HUES6 (cell line): ENCODE measurements around the gene MYO7B.
"Not testable (repeated sequence)": the region's sequence is repeated elsewhere in the genome, so short reads cannot be mapped to it uniquely, and the experiment has no call there.

Source experiments
- H3K27ac ChIP-seq: 2 replicates; pipeline ENCODE4 v1.7.0; 2013; ENCODE audit warnings: low read depth, mild to moderate bottlenecking, low read length, inconsistent platforms
- H3K27me3 ChIP-seq: 2 replicates; pipeline ENCODE4 v1.6.1; 2013; ENCODE audit warnings: low read length; ENCODE audit not compliant: control insufficient read depth, insufficient read depth
- H3K36me3 ChIP-seq: 2 replicates; pipeline ENCODE4 v1.6.1; 2013; ENCODE audit warnings: low read length; ENCODE audit not compliant: control insufficient read depth, insufficient read depth
- H3K4me1 ChIP-seq: 2 replicates; pipeline ENCODE4 v1.6.1; 2013; ENCODE audit warnings: low read length; ENCODE audit not compliant: control insufficient read depth, insufficient read depth
- H3K4me3 ChIP-seq: 2 replicates; pipeline ENCODE4 v1.5.1; 2013; ENCODE audit warnings: low read depth, low read length
- H3K9ac ChIP-seq: one replicate; pipeline ENCODE4 v1.6.1; 2013; ENCODE audit warnings: mild to moderate bottlenecking, low read length
- H3K9me3 ChIP-seq: 2 replicates; pipeline ENCODE4 v1.6.1; 2013; ENCODE audit warnings: low read depth, low read length; ENCODE audit not compliant: control insufficient read depth, insufficient read depth

Gene MYO7B

DNA sequence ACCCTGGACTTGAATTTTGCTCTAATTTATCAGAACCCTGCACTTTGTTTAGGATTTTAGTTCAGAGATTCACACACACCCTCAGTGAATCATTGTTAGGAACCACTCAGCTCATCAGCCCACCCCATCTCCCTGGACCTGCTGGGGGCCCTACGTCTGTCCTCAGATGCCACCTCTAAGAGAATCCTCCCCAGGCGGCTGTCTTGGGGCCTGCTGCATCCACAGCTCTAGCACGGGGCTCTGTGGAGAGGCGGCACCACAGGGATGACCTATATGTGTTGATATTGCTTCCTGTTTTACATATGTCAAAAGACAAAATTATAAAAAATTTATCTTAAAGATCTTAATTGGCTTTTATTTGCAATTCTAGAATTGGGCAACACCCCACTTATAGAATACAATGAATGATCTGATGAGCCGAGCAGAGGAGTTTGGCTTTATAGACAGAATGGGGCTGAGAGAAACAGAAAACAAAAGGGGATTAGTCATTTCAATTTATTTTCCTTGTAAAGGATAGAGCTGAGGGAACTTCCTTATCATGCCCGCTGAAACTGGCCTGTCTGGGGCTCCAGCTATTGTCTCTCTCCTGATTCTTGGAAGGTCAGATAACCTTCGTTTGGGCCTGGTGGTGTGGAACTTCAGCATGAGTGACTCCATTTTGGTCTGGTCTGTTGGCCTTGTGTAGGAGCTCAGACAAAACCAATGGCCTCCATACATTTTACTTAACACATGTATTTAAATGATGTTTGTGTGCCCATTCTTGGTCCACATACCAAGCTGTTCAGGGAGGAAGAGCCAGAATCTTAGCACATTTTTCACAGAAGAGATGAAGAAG is 1.4 kb downstream of the MYO7B start:
- Histone ChIP-seq H3K9me3 (no peaks in the 10 kb centered on the region), H3K36me3 (no peaks in the 10 kb centered on the region), H3K4me1 (no peaks in the 10 kb centered on the region; the same call in 1 of the 2 replicates), H3K9ac (no peak overlapping the region), H3K4me3 (no peak overlapping the region), H3K27ac (no peak overlapping the region), H3K27me3 (peaks cover 23% of the 10 kb centered on the region; the same call in 1 of the 2 replicates)

DNA sequence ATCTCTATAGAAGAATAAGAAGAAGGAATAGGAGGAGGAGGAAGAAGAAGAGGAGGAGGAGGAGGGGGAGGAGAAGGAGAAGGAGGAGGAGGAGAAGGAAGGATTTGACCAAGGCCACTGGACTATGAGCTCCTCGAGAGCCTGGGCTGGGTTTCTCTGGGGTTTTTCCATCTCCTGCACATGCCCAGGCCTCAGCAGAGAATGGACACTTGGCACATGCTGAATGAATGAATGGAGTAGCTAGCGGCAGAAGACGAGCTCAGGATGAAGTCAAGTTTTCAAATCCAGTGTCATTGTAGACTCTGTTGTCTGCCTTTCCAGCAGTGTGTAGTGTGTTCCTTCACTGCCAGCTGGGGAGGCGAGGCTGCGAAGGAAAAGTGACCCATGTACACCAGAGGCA is 2.2 kb downstream of the MYO7B start:
- Histone ChIP-seq H3K36me3 (no peaks in the 10 kb centered on the region), H3K9me3 (no peaks in the 10 kb centered on the region), H3K27ac (no peak overlapping the region), H3K4me1 (peaks cover under 1% of the 10 kb centered on the region; the same call in 1 of the 2 replicates), H3K9ac (no peak overlapping the region), H3K27me3 (peaks cover 22% of the 10 kb centered on the region; the same call in 1 of the 2 replicates), H3K4me3 (no peak overlapping the region)

DNA sequence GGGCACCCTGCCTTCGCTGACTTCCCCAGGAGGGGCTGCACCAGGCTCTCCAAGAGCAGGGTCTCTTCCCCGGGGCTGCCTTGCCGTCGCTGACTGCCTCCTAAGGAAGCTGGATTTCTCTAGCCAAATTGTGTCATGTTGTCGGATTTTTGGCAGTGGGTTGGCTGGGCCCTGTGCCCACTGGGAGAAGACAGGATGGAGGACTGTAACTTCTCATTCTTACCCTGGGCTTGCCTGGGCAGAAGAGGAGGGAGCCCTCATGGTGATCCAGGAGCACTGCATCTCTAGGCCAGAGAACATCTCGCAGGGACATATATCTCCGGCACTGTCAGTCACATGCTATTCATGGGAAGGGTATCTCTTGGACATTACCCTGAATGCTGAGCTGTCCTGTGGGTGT is 6.3 kb downstream of the MYO7B start:
- H3K27ac ChIP-seq: no peak overlapping the region
- peaks cover 3% of the 10 kb centered on the region; the same call in 1 of the 2 replicates for H3K4me1 ChIP-seq
- H3K27me3 ChIP-seq: peaks cover 21% of the 10 kb centered on the region; the same call in 1 of the 2 replicates
- H3K36me3 ChIP-seq: no peaks in the 10 kb centered on the region
- no peak overlapping the region for H3K9ac ChIP-seq
- H3K9me3 ChIP-seq: no peaks in the 10 kb centered on the region
- no peak overlapping the region for H3K4me3 ChIP-seq

DNA sequence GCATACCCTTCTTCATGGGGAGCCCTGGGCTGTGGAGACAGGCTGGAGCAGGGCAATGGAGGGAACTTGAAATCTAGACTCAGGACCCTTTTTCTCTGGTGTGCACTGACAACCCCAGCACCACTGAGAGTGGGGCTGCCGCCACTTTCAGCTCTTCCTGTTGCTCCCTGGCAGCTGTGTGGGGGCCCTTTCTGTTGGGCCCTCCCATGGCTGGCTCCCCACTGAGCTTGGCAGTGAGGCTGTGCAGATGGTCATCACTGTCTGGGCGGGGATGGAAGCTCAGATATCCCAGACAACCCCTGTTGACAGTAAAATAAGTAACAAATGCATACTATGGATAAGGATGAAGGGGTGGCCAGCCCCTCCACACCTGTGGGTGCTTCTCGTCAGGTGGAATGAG is 6.7 kb downstream of the MYO7B start:
- Histone ChIP-seq H3K27me3 (peaks cover 25% of the 10 kb centered on the region; the same call in 1 of the 2 replicates), H3K4me1 (peaks cover 3% of the 10 kb centered on the region; the same call in 1 of the 2 replicates), H3K27ac (no peak overlapping the region), H3K36me3 (no peaks in the 10 kb centered on the region), H3K9me3 (no peaks in the 10 kb centered on the region), H3K9ac (no peak overlapping the region), H3K4me3 (no peak overlapping the region)

DNA sequence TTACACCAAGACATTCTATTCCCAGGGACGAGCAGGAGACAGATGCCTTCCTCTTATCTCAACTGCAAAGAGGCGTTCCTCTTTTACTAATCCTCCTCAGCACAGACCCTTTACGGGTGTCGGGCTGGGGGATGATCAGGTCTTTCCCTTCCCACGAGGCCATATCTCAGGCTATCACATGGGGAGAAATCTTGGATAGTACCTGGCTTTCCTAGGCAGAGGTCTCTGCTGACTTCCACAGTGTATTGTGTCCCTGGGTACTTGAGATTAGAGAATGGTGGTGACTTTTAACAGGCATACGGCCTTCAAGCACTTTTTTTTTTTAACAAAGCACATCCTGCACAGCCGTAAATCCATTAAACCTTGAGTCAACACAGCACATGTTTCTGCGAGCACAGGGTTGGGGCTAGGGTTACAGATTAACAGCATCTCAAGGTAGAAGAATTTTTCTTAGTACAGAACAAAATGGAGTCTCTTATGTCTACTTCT is 7.6 kb downstream of the MYO7B start:
- H3K9ac ChIP-seq: peak overlapping the region; percentile 26
- H3K9me3 ChIP-seq, H3K4me1 ChIP-seq, H3K27ac ChIP-seq, H3K4me3 ChIP-seq, H3K36me3 ChIP-seq: not testable (repeated sequence)
- peaks cover 25% of the 10 kb centered on the region; the same call in 1 of the 2 replicates for H3K27me3 ChIP-seq

DNA sequence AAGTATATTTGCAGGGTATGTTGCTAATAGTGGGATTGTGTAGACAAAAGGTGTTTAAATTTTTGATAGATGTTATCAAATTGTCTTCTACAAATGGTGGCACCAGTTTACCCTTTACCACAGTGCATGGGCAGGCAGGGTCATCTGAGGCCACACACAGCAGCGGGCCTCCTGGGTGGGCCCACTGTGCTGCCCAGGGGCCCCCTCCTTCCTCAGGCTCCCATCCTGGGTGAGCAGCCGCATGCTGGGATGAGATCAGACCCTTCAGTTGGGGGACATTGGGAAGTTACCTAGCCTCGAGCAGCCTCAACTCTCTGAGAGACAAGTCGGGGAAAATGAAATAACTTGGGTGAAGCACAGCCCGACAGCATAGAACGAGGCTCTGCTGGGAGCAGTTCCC is 9.7 kb downstream of the MYO7B start:
- Histone ChIP-seq H3K9ac (no peak overlapping the region), H3K4me1 (peaks cover 3% of the 10 kb centered on the region; the same call in 1 of the 2 replicates), H3K27me3 (peaks cover 31% of the 10 kb centered on the region; the same call in 1 of the 2 replicates), H3K4me3 (no peak overlapping the region), H3K36me3 (no peaks in the 10 kb centered on the region), H3K27ac (no peak overlapping the region), H3K9me3 (no peaks in the 10 kb centered on the region)

DNA sequence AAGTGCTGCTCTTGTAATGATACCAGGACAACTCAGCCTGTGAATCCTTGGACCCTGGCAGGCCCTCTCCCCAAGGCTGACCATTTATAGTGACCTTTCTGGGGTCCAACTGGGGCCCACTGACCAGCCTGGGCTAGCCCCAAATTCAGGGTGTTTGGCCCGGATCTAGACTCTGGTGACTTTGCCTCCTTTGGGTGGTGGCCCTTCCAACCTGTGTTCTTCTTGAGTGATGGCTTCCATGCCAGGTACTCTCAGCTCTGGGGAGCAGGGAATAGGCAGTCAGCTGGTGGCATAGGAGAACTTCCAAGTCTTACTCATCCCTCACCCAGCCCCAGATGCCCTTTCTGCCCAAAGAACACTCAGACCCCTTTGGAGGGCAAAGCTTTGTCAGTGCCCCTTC is 10.3 kb downstream of the MYO7B start:
- Histone ChIP-seq H3K9me3 (no peaks in the 10 kb centered on the region), H3K9ac (no peak overlapping the region), H3K27ac (no peak overlapping the region), H3K4me3 (no peak overlapping the region), H3K4me1 (peaks cover 3% of the 10 kb centered on the region; the same call in 1 of the 2 replicates), H3K27me3 (peaks cover 28% of the 10 kb centered on the region; the same call in 1 of the 2 replicates), H3K36me3 (no peaks in the 10 kb centered on the region)

DNA sequence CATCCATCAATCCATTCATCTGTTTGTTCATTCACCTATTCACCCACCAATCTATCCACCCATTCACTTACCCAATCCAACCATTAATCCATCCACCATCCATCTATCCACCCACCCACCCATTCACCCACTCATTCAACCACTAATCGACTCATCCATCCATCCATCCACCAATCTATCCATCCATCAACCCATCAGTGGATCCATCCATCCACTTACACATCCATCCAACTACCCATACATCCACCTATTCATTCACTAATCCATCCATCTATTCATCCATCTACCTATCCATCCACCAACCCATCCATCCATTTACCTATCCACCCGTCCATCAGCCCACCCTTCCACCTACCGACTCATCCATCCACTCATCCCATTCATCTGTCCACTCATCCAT is 11.3 kb downstream of the MYO7B start:
- Histone ChIP-seq H3K9ac (no peak overlapping the region), H3K27me3 (peaks cover 22% of the 10 kb centered on the region; the same call in 1 of the 2 replicates), H3K4me1 (peaks cover 3% of the 10 kb centered on the region; the same call in 1 of the 2 replicates), H3K9me3 (no peaks in the 10 kb centered on the region), H3K27ac (no peak overlapping the region), H3K36me3 (no peaks in the 10 kb centered on the region), H3K4me3 (no peak overlapping the region)

DNA sequence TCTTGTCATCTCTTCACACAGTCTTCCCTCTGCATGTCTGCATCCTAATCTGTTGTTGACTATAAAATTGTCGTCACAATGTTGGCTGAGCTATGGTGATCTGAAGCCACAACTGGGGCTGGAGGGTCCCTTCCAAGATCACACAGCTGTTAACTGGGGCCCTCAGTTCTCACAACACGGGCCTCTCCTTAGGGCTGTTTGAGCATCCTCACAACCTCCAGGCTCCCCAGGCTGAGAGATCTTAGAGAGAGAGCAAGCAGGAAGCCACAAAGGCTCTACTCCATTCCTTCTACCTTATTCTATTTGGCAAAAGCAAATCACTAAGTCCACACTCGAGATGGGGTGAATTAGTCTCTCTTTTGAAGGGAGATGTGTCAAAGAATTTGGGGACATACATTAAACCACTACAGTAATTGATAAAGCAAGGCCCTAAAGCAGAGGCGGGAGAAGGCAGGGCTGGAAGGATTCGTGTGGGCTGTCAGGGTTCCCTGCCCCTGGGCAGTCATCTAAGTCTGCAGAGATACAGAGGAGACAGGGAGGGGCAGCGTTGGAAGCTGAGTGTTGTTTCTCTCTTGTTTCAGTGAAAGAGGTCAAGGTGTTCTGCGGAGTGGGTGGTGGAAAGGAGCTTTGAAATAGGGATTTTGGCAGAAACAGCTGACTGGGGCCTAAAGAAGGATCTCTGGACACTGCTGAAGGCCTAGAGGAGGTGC is 15.9 kb downstream of the MYO7B start:
- no peaks in the 10 kb centered on the region for H3K9me3 ChIP-seq
- no peaks in the 10 kb centered on the region for H3K4me1 ChIP-seq
- no peak overlapping the region for H3K9ac ChIP-seq
- no peak overlapping the region for H3K27ac ChIP-seq
- H3K27me3 ChIP-seq: peaks cover 17% of the 10 kb centered on the region; the same call in 1 of the 2 replicates
- H3K4me3 ChIP-seq: no peak overlapping the region
- no peaks in the 10 kb centered on the region for H3K36me3 ChIP-seq

DNA sequence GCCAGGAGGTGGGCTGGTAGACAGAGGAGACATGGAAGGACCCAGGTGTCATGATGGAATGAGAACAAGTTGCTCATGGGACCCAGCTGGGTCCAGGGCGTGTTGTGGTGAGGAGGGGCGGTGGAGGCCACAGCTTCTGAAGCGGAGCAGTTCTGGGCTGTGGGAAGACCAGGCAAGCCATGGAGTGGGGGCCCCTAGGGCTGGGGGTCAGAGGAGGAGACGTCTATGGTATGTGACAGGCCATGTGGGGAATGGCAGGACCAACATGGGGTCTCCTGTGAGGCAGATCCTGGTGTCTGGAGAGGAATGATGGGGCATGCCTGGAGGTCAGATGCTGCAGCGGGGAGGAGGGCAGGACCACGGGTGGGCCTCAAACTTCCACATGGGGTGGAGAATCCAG is 16.9 kb downstream of the MYO7B start:
- Histone ChIP-seq H3K27me3 (peaks cover 9% of the 10 kb centered on the region; the same call in 1 of the 2 replicates), H3K27ac (no peak overlapping the region), H3K36me3 (no peaks in the 10 kb centered on the region), H3K4me1 (no peaks in the 10 kb centered on the region), H3K9ac (no peak overlapping the region), H3K4me3 (no peak overlapping the region), H3K9me3 (no peaks in the 10 kb centered on the region)

DNA sequence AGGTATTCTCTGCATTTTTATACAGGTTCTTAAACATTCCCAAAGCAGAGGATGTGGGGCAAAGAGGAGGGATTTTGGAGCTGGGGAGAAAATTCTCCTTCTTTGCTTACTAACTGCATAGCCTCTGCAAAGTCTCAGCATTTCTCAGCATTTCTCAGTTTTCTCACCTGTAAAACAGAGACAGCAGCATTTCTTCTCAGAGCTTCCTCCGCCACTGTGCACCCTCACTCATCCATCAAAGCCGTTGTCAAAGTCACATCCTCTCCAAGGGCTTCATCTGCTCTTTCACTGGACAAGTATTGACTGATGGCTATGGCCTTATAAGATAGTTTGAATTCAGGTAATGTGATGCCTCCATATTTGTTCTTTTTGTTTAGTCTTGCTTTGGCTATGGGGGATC is 17.4 kb downstream of the MYO7B start:
- no peak overlapping the region for H3K9ac ChIP-seq
- H3K4me1 ChIP-seq: no peaks in the 10 kb centered on the region
- peaks cover 6% of the 10 kb centered on the region; the same call in 1 of the 2 replicates for H3K27me3 ChIP-seq
- no peak overlapping the region for H3K27ac ChIP-seq
- no peak overlapping the region for H3K4me3 ChIP-seq
- no peaks in the 10 kb centered on the region for H3K36me3 ChIP-seq
- H3K9me3 ChIP-seq: no peaks in the 10 kb centered on the region
